NCI-H1930 (cell line): ENCODE data around the gene ST3GAL6.
"Not testable (repeated sequence)": the region's sequence is repeated elsewhere in the genome, so short reads cannot be mapped to it uniquely, and the experiment has no call there.

Experiments used
- DNase-seq, 2 experiments: peaks; one replicate each; lab custom pipeline; 2025; lab: John Stamatoyannopoulos, UW

ST3GAL6 gene

DNA sequence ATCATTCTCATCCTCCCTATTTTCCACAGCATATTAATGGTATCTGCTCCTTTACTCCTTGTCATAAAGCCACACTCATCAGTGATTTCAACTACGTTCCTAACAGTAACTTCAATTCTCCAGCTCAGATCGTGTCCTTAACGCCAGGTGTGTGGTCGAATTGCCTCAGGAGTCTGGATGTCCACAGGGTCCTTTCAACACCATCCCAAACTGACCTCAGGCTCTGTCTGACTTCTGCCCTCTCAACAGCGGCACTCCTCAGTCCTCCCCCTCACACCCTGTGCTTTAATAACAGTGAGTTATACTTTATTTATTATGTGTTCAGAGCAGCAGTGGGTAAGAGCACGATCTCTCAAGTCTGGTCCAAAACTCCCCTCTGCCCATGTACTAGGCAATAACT, 42.4 kb downstream of the ST3GAL6 start:
- DNase-seq = no peak

DNA sequence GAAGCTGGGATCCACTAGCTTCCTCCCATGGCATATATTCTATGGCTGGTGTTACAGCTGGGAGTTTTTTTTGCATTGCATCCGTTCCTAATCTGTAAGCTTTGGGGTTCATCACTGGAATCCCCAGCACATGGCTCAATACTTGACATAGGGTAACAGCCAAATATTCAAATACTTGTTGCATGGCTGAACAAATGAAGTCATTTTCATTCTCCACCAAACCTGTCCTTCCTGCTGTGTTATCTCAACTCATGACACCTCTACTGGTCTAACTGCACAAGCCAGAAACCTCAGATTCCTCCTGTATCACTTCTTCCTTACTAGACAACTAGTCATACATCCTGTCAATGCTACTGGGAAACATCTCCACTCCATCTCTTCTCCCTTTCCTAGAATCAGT, 43.4 kb downstream of the ST3GAL6 start:
- DNase-seq = no peak

DNA sequence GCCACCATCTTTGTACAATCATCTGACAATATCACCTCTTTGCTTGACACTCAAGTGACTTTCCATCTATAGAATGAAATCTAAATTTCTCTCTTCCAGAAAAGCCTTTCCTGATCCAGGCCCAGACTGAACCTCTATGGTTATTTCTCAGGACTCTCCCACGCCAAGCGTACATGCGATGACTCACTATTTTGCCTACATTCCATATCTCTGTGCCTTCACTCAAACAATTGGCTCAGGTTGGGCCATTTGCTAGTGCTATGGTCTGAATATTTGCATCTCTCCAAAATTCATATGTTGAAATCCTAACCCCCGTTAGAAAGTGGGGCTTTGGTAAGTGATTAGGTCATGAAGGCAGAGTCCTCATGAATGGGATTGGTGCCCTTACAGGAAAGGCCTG, 43.9 kb downstream of the ST3GAL6 start:
- DNase-seq = no peak

DNA sequence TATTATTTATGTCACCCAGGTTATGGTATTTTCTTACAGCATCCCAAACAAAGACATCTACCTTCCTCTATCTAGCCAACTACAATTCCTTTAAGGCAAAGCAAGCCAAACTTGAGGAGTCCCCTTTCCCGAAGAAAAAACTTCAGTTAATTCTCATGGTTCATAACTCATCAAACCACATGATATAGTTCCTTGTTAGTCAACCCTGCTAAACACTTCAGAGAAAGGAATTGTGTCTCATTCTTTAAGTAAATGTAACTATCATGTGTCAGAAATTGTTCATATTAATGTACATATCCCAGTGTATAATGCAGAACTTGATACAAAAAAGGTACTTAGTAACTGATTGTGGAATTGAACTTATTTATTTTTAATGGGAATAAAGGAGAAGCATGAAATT, 44.4 kb downstream of the ST3GAL6 start:
- no peak for DNase-seq

DNA sequence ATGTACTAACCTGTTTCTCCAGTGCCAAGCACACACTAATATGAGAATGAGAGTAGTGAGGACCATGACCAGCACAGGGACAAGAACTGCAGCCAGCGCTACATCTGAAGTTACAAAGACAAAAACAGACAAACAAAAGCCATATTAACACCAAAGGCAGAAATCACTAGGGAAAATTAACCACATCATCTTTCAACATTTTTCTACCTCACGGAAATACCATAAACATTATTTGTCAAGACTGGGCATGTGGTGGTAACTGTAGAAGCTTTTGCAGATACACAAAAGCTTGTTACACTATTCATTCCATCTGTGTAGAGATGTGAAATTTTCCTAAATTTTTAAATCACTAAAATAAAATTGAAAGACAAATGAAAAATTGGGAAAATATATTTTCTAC, 44.9 kb downstream of the ST3GAL6 start:
- no peak for DNase-seq

DNA sequence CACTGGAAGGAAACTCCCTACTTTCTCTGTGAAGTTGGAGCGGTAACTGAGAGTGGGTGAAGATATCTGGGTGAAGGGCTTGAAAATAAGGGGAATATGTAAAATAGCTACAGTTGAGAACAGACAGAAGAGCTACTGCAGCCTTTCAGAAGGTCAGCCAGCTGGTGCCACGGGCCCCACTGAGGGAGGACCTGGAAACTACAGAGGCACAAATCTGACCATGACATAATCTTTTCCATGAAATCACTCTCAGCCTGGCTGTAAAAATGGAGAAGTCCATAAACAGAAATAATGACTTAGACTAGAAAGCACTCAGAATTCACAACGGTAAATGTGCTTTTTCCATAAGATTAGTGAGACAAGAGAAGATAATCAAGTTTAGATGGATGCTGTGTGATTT, 46.4 kb downstream of the ST3GAL6 start:
- DNase-seq = no peak

DNA sequence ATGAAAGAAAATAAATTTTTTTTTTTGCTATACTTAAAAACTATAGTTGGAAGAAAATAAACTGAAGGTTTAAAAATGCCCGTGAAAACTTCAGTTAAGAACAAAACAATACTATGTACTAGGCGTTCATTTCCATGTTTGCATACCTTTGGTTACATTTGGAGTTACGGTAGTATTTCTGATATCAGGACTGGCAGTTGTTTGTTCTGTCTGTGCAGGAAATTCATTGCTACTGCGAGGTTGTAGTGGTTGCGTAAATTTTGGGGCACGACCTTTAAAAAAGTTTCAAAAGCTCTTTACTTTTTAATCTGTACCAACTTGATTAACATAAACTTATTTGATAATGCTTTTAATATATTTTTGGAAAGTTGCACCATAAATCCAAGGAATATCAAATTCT, 47.9 kb downstream of the ST3GAL6 start:
- no peak for DNase-seq

DNA sequence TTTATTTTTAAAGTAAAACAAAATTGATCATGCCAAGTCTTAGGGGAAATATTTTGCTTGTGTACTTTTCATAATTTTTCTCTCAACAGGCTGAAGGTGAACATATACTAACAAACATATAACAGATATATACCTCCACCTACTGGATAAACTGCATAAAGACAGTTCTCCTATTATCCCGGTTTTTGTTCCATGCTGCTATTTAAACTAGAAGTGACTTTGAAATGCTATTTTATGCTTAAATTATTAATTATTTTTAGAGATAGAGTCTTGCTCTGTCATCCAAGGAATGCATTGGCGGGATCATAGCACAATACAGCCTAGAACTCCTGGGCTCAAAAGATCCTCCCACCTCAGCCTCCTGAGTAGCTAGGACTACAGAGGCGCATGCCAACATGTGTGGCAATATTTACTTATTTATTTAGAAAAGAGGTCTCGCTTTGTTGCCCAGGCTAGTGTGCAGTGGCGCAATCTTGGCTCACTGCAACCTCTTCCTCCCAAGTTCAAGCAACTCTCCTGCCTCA, 49.8 kb downstream of the ST3GAL6 start:
- no peak for DNase-seq

DNA sequence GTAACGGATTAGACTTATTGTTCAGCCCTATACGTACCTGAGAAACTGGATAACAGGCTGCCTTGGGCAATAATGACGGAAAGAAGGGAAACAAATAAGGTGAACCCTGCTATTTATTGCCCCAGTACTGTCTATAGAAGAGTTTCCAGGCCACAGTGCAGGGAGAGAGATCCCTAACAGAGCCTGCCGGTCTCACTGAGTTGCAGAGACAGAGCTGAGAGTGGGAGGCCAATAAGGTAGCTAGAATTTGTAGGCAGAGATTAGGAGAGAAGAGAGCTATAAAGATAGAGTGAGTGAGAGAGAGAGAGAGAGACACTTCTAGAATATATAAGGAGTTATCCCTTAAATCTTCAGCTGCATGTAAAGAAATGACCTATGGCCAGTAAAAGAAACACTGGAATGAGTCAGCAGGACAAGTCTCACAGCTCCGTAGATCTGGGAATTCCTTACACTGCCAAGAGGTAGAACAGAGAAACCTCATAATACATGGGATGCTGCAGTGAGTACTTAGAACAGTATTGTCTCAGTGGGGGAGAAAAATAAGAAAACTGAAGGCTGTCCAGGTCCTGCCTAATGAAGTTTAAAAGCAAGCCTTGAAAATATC, 51.8 kb downstream of the ST3GAL6 start:
- no peak for DNase-seq

DNA sequence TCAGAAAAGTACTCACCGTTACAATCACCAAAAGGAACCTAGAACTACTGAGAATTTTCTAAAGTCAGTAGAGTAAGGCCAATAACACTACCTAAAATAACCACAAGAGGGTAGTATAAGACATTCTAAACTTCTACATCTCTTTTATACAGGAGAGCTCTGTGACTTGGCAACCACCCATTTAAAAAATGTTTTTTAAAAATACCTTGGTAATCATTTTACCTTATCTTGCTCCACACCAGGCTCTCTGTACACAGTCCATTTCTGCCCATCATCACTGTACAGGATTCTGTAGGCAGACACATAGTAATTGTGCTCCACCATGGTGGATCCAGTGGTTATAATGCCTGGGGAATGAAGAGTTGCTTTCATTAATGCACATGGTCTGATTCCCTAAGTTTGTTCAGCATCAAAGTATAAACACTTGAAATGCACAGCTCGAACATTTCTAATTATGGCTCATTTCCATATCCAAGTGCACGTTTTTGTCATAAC, 54.5 kb downstream of the ST3GAL6 start:
- peak; percentile 0 to 3 for DNase-seq

DNA sequence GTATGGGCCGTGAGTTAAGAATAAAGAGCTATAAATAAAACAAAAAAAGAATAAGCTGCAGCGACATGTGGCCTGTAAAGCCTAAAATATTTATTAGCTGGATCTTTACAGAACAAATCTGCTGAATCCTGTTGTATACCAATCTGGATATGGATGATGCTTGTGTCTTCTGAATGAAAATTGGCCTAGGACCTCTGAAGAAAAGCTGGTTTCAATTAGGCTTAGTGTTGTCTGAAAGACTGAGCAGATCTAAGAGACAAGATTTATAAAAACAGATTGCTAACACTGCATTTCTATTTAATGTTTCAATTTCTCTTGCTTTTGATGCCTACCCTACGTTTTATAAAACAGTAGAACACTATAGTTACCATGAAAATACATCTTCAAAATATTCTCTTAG, 57.9 kb downstream of the ST3GAL6 start:
- no peak for DNase-seq

DNA sequence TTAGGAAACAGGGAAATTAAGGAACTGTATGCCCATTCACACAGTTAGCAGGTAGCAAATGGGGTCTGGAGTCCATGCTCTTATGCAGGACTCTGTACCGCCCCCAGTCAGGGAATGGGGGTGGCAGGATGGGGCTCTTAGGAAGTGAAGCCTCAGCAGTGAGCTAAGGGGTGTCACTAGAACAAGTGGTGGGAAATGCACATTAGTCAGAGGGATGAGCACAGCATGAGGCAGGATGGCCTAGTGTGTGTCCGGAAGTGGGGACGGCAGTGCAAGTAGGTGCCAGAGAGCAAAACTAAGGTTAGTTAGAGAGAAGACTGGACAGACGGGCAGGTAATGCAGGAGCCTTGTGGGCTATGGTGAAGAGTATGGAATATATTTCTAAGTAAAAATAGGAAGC, 60.7 kb downstream of the ST3GAL6 start:
- no peak for DNase-seq

DNA sequence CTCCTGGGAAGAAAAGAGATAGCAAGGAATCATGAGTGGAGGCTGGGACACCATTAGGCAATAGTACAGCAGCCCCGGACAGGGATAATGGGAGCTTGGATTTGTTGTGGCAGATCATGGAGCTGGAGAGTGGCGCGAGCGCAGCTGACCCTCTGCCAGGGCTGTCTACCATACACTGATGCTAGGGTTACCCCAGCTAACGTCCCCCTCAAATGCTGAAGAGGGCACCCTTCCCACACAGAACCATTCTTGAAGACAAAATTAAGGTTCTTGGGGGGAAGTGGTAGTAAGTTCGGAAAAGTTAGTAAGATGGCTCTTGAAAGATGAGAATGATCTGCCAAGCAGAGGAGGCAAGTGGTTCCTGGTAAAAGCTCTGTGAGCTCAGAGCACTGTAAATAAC, 61.1 kb downstream of the ST3GAL6 start:
- no peak for DNase-seq

DNA sequence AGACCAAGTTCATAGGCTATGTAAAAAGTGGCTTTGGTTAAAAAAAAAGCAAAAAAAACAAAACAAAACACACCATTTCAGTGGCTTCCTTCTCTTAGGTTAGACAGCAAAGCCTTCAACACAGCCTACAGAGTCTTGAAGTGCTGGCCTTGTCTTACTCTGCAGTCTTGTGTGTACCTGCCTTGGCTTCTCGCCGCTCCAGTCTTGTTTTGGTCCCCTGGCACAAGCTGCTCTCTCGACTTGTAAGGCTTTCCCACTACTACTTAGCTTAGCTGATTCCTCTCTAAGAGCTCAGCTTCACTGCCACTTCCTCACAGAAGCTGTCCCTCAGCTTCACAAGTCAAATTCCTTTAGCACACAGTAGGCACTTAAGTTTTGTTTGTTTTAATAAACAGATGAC, 63.0 kb downstream of the ST3GAL6 start:
- DNase-seq = no peak

DNA sequence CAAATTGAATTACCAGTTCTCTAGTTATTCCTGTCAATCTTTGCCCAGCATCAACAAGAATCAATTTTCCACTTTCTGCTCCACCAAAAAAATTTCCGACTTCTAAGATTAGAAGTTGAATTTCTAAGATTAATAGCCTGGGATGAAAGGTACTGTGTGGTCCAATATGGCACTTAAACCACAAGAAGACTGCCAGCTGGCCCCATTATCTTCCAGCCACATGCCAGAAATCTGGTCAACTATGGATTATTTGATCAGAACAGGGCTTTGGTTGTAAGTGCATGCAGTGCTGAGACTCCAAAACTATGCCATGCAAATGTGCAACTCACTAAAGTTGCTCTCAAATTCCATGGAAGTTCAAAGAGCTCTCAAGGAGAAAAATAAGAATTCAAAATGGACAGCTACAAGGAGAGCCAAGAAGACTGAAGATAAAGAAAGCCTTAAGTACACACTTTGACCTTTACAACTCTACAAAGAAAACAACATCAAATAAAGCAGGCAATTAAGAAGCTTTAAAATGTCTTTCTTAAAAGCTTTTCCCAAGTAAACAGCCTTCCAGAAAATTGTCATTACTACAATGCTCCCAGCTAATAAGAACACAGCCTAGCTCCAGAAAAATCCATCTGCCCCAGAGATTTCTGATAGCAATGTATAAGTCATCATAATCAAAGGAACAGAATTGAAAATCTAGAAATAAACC, 64.2 kb downstream of the ST3GAL6 start:
- DNase-seq = no peak

DNA sequence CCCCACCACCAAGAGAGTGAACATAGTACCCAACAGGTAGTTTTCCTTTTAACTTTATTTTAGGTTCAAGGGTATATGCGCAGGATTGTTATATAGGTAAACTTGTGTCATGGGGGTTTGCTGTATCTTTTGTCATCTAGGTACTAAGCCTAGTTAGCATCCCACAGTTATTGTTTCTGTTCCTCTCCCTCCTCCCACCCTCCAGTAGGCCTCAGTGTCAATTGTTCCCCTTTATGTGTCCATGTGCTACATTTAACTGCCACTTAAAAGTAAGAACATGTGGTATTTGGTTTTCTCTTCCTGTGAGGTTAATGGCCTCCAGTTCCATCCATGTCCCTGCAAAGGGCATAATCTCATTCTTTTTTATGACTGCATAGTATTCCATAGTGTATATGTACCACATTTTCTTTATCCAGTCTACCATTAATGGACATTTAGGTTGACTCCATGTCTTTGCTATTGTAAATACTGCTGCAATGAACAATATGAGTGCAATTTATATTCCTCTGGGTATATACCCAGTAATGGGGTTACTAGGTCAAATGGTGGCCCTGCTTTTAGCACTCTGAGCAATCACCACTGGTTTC, 66.2 kb downstream of the ST3GAL6 start:
- DNase-seq = no peak

DNA sequence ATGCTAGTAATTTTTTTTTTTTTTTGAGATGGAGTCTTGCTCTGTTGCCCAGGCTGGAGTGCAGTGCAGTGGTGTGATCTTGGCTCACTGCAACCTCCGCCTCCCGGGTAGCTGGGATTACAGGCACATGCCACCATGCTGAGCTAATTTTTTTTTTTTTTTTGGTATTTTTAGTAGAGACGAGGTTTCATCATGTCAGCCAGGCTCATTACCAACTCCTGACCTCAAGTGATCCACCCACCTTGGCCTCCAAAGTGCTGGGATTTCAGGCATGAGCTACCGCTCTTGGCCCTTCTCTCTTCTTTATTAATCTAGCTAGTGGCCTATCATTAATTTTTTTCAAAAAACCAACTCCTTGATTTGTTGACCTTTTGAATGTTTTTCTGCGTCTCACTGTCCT, 67.9 kb downstream of the ST3GAL6 start:
- not testable (repeated sequence) for DNase-seq

DNA sequence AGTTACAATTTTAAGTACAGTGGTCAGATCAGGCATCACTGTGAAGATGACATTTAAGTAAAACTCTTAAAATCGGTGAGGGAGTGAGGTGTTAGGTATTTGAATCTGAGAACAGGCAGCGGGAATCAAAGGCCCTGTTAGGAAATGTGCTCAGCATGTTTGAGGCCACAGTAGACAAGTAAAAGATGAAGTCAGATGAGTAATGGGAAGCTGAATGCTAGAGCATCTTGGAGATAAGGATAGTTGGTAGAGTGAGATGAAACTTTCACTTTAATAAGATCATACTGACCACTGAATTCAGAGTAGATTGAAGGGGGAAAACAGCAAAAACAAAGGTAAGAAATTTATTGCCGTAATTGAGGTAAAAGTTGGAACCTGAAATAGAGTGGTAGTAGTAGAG, 76.7 kb downstream of the ST3GAL6 start:
- no peak for DNase-seq

DNA sequence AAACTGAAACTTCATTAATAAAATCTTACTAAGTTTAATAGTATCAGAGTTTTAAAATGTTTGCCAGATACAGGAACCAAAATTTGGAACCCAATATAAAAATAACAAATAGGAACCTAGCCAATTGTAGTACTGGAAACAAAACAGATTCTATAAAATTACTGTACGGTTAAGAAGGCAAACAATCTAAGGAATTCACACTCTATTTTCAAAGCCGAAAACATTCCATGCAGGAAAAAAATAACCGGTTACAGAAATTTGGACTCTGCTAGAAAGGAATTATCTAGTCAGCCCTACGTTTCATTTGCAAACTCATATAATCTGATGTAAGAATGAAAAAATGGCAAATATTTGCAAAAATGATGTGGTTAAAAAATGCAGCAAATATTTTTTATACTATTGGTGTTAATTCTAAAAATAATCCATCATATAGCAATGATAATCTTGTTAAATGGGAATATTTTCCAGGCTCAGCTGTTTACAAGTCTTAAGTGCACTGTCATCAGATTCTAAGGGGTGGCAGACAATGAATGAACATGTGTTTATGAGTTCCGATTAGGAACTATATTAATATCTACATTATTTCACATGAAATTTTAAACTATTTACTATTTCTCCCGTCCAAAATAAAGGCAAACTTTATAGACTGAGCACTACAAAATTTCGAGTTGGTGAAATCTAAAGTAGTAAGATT, 80.3 kb downstream of the ST3GAL6 start:
- no peak for DNase-seq
